Activated CD4-positive, alpha-beta T cell treated with anti-CD3 and anti-CD28 coated beads, Interleukin-2, Interleukin-4, amounts not matched to agents 100 ng/mL and 50 ng/mL, durations not matched to agents 16 hours and 8 hours (primary cell): Measurements from ENCODE around the gene ZNF79.

Experiments
- DNase-seq: peaks from one replicate; pipeline ENCODE4 v3.0.0-alpha.2; 2020; ENCODE audit warnings: low spot score

The ZNF79 gene

DNA sequence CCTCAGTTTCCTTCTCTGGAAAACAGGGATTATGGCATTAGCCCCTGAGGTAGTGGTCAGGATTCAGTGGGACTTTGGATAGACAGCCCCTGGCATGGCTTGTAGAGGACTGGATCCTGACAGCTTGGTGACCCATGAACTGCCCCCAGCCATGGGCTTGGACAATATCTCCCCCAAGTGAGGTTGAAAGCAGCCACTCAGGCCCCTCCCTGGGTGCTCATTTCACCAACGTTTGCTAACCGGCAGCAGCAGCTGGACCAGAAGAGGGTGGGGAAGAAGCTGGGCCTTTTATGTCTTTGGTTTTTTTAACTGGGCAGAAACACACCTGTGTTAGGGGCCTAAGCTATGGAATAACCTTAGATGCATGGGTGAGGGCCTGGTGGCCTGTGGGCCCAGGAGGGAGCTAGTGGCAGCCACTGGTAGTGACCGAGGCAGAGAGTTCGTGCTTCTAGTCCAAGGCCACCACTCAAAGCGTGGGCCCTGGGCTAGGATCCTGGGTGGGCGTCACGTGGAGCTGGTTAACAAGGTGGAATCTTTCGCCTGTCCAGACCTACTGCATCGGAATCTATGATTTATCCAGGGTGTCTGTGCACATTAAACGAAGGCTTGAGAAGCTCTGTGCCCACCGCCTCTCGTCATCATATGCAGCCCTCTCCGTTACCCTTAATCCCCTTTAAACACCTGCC is 25.3 kb upstream of the ZNF79 start:
- DNase-seq: no peak

- no peak for DNase-seq
Observed at GRCh38 chr9:127399736-127400269, 24.4 kb upstream of the ZNF79 start.

DNA sequence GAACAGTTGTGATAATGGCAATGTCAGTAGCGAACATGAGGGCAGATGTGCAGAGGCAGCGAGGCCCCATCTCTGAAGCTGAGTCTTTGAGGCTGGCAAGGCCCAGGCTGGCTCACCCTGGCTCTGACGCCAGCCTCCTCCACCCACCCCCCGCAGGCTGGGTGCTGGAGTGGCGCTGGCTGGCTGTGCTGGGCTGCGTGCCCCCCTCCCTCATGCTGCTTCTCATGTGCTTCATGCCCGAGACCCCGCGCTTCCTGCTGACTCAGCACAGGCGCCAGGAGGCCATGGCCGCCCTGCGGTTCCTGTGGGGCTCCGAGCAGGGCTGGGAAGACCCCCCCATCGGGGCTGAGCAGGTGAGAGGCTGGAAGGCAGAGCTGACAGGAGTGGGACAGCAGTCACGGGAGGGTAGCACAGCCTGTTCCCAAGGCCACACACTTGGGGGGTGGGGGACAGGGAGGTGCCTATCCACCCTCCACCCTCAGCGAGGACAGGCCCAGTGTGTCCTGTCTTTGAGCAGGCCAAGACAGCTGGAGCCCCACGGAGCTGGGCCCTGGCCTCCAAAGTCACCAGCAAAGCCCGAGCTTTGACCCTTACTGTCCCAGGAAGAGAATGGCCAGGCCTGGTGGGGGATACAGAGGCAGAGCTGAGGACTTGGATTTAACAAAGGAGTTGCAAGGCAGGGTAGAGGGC is 21.6 kb upstream of the ZNF79 start:
- no peak for DNase-seq

DNA sequence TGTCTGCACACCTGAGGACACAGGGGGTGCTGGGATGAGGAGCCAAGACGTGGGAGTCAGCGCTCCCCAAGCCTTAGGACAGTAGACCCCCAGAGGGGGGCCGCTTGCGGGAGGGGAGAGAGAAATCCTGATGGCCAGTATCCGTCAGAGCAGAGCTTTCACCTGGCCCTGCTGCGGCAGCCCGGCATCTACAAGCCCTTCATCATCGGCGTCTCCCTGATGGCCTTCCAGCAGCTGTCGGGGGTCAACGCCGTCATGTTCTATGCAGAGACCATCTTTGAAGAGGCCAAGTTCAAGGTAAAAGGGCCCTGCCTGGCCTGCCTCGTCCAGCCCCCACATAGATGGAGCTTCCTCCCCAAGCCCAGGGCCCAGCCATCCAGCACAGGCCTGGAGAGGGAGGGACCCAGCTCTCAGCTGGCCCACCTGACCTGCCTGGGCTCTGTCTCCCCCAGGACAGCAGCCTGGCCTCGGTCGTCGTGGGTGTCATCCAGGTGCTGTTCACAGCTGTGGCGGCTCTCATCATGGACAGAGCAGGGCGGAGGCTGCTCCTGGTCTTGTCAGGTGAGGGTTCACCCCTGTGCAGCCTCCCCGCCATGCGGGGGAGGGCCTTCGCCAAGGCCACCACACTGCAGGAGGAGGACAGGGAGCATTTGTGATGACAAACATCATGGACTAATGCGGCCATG is 20.5 kb upstream of the ZNF79 start:
- no peak for DNase-seq

DNA sequence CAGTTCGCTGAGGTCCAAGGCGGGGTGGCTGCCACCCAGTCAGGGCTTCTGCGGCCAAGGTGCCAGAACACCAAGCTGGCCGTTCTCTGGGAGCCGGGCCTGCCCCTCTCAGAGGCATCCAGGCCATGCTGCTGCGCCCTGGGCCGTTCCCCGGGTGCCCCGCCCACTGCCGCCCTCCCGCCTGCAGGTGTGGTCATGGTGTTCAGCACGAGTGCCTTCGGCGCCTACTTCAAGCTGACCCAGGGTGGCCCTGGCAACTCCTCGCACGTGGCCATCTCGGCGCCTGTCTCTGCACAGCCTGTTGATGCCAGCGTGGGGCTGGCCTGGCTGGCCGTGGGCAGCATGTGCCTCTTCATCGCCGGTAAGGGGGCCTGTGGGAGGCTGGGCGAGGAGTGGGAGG is 19.6 kb upstream of the ZNF79 start:
- no peak for DNase-seq

- DNase-seq: no peak
Observed at GRCh38 chr9:127405344-127406125, 18.6 kb upstream of the ZNF79 start.

- DNase-seq: no peak
Observed at GRCh38 chr9:127406799-127407491, 17.2 kb upstream of the ZNF79 start.

GRCh38 chr9:127407492-127407843 is 16.7 kb upstream of the ZNF79 start:
- no peak for DNase-seq

- DNase-seq: no peak
Observed at GRCh38 chr9:127411122-127411521, 13.1 kb upstream of the ZNF79 start.

- no peak for DNase-seq
Observed at GRCh38 chr9:127415141-127415540, 9.0 kb upstream of the ZNF79 start.

DNA sequence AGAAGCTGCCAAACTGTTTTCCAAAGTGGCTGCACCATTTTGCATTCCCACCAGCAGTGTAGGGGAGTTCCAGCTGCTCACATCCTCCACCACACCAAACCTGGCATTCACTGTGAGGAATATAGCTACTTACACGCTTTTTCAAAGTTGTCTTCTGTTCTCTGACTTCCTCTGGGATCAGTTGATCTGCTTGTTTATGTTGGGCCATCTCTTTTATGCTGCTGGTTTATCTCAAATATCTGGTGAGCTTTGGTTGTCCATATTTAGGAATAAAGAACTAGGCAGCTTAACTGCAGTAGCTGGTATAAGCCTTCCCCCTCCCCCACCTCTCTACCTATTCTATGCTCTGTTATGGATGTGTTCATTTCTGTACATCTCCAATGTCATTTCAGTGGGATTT is 8.5 kb upstream of the ZNF79 start:
- no peak for DNase-seq

GRCh38 chr9:127417131-127418036 is 6.8 kb upstream of the ZNF79 start:
- no peak for DNase-seq

DNA sequence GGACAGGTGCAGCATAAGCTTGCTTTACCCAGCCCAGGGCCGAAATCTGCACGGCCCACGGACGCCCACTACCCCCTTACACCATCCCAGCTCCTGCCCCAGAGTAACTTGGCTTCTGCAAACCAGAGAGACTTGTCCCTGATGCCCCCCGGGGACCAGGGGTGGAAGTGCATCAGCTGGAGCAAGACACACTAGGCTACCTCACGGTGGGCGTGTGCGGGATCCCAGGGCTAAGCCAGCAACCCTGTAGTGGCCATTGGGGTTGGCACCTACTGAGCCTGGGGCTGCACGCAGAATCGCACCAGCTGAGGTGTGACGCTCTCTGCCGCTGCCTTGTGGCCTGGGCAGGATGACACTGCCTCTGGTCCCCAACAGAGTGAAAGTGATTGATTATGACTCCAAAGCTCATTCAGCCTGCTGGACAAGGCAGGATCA is 6.1 kb upstream of the ZNF79 start:
- peak; percentile 29 for DNase-seq

DNA sequence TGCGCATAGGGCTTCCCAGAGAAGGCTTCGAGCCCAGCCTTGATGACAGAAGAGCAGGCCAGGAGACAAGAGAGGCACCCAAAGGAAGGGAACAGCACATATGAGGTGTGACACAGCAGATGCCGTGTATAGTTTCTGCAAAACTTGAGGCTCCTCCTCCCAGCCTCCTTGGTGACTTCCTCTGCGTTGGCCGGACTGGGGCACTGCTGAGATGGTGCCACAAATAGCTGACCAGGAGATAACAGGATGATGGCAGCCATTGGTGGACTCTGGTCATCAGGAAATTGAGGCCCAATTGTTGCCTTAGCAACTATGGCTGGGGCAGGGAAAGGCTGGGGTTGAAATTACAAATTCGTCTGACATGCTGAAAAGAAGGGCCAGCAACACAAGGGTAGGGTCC is 4.8 kb upstream of the ZNF79 start:
- no peak for DNase-seq

- no peak for DNase-seq
Observed at GRCh38 chr9:127421057-127421456, 3.1 kb upstream of the ZNF79 start.

- DNase-seq: no peak
Observed at GRCh38 chr9:127422133-127422782, 1.9 kb upstream of the ZNF79 start.

DNA sequence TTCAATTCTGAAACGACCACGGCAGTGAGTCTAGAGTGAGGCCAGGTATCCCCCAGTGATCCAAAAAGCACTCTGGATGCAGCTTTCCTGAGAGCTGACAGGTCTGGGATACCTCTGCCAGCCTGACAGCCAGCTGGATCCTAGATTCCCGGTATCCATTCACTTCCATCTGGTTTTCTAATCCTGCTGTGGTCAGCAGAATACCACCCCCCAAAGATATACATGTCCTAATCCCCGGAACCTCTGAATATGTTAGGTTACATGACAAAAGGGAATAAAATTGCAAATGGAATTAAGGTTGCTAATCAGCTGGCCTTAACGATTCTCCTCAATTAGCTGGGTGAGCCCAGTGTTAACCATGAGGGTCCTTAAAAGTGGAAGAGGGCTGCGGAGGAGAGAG is 1.4 kb upstream of the ZNF79 start:
- DNase-seq: no peak

- DNase-seq: no peak
Observed at GRCh38 chr9:127423476-127423933, 677 bp upstream of the ZNF79 start.

GRCh38 chr9:127424676-127424999 is 456 bp downstream of the ZNF79 start:
- DNase-seq: peak; percentile 24

DNA sequence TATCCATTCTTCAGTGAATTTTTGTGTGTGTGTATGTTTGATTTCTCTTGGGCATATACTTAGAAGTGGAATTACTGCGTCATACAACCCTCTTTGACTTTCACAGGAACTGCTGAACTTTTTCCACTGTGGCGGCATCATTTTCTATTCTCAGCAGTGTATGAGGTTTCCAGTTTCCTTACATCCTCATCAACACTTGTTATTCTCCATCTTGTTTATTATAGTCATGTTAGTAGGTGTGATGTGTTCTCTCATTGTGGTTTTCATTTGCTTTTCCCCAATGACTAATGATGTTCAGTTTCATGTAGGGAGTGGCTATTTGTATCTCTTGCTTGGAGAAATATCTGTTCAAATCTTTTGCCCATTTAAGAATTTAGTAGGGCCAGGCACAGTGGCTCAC is 2.6 kb downstream of the ZNF79 start:
- DNase-seq: peak; percentile 79
